Suprapubic skin (tissue), 4 donors: ENCODE results near the gene EFCAB6. TPM values are rescaled to one million over a fixed set of nuclear protein-coding genes. Genes with fewer than 3 reads are reported as not detected.

Source experiments
- DNase-seq, 2 donors: peaks; one replicate each; pipeline ENCODE4 v3.0.0-alpha.2; 2019; ENCODE audit warnings: low spot score in 2 of 2
- H3K27ac ChIP-seq: fragments of 200-600 bp; sonication (generic); one replicate; pipeline ENCODE4 v1.5.1; 2019
- H3K27me3 ChIP-seq: fragments of 200-600 bp; sonication (generic); one replicate; pipeline ENCODE4 v1.5.1; 2019
- H3K36me3 ChIP-seq: fragments of 200-600 bp; sonication (generic); one replicate; pipeline ENCODE4 v1.5.1; 2019
- H3K4me1 ChIP-seq: fragments of 200-600 bp; sonication (generic); one replicate; pipeline ENCODE4 v1.5.1; 2019
- H3K4me3 ChIP-seq: fragments of 200-600 bp; sonication (generic); one replicate; pipeline ENCODE4 v1.5.1; 2019; ENCODE audit warnings: mild to moderate bottlenecking
- H3K9me3 ChIP-seq: fragments of 200-600 bp; sonication (generic); one replicate; pipeline ENCODE4 v1.5.1; 2019
- EP300 ChIP-seq: sonication (generic); formaldehyde crosslinking; IDR thresholded peaks from one replicate; pipeline ENCODE4 v1.6.1; 2017; ENCODE audit warnings: antibody characterized with exemption
- POLR2A ChIP-seq, 2 donors: fragments of 450-650 bp; IDR thresholded peaks; one replicate each; pipeline ENCODE4 v1.6.1; 2017; ENCODE audit warnings: antibody characterized with exemption in 2 of 2, mild to moderate bottlenecking in 2 of 2, moderate library complexity in 2 of 2
- POLR2AphosphoS5 ChIP-seq, 3 donors: sonication (generic); formaldehyde crosslinking; IDR thresholded peaks; one replicate each; pipeline ENCODE4 v1.6.1; 2017; ENCODE audit warnings: antibody characterized with exemption in 3 of 3
- WGBS: methylation state at CpG from one replicate; pipeline ENCODE4 v1.1.5; 2018; 5-methylcytosine and 5-hydroxymethylcytosine counted together
- total RNA-seq, 4 donors: library from RNA; depleted of rRNA; stranded (reverse); fragments of >200 nt; gene quantifications; one replicate each; pipeline ENCODE4 v1.1.0, GENCODE V29; 2016
- TF ChIP-seq, protein P1 (sequence below), 2 donors: fragments of 200-600 bp in 1 of 2; fragments of 450-650 bp in 1 of 2; sonication (generic) in 1 of 2; IDR thresholded peaks; one replicate each; pipeline ENCODE4 v1.5.1; 2016 to 2019; ENCODE audit warnings: antibody characterized with exemption in 2 of 2, mild to moderate bottlenecking in 1 of 2, moderate library complexity in 1 of 2

EFCAB6 gene
- total RNA-seq, 4 donors from 2014 or later = 1.9 to 4.9 (median 2.9) TPM

DNA sequence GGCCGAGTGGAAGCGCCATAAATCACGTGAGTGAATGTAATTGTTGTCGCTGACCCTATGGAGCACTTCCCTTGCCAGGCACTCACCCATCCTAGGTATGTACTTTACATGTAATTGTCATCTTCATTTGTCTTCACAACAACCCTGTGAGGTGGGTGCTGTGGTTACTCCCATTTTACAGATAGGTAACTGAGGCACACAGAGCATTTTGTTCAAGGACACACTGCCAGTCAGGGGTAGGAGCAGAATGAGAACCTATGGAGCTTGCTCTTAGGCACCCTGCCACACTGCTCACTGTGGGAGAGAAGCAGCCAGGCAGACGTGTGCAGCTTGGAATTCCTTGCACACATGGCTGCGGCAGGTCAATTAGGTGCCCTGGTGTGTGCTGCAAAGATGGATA is 785 bp upstream of the EFCAB6 start:
- TF ChIP-seq, protein P1, sequence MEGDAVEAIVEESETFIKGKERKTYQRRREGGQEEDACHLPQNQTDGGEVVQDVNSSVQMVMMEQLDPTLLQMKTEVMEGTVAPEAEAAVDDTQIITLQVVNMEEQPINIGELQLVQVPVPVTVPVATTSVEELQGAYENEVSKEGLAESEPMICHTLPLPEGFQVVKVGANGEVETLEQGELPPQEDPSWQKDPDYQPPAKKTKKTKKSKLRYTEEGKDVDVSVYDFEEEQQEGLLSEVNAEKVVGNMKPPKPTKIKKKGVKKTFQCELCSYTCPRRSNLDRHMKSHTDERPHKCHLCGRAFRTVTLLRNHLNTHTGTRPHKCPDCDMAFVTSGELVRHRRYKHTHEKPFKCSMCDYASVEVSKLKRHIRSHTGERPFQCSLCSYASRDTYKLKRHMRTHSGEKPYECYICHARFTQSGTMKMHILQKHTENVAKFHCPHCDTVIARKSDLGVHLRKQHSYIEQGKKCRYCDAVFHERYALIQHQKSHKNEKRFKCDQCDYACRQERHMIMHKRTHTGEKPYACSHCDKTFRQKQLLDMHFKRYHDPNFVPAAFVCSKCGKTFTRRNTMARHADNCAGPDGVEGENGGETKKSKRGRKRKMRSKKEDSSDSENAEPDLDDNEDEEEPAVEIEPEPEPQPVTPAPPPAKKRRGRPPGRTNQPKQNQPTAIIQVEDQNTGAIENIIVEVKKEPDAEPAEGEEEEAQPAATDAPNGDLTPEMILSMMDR (IDR thresholded peaks at IDR 0.05) = no peak
- TF ChIP-seq POLR2AphosphoS5 (IDR thresholded peaks at IDR 0.05) (no peak), EP300 (no peak), POLR2A (IDR thresholded peaks at IDR 0.05) (no peak)

DNA sequence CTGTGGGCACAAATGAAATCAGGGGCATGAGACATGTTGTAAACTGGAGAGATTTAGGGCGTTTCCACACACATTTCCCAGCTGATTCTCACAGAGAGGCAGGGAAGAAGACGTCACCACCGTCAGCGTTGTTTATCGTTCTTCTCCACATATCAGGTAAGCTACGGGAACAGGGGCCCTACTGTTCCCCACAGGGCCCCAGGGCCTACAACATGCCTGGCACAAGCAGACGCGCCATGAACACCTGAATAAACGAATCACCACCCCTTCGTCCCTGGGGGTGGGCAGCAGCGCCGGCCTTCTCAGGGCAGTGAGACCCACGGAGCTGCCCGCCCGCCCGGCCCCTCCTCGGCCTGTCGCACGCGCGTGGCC is 342 bp downstream of the EFCAB6 start:
- WGBS = 3% methylated on average over 11 of the region's 21 CpGs
- no peaks in the 10 kb centered on the region for H3K27me3 ChIP-seq
- TF ChIP-seq, protein P1 (IDR thresholded peaks at IDR 0.05) = no peak
- no peak for TF ChIP-seq POLR2AphosphoS5 (IDR thresholded peaks at IDR 0.05)
- no peaks in the 10 kb centered on the region for H3K9me3 ChIP-seq
- H3K4me1 ChIP-seq = peaks cover 17% of the 10 kb centered on the region
- no peaks in the 10 kb centered on the region for H3K36me3 ChIP-seq
- peak overlapping the region; percentile 75 for H3K27ac ChIP-seq
- H3K4me3 ChIP-seq = peak overlapping the region; percentile 93
- DNase-seq = no peak

More for the DNA sequence above, 785 bp upstream of the EFCAB6 start:
- no peak for DNase-seq
- H3K27me3 ChIP-seq = no peaks in the 10 kb centered on the region
- H3K9me3 ChIP-seq = no peaks in the 10 kb centered on the region
- peak overlapping the region; percentile 93 for H3K4me3 ChIP-seq
- H3K36me3 ChIP-seq = no peaks in the 10 kb centered on the region
- H3K4me1 ChIP-seq = peaks cover 17% of the 10 kb centered on the region
- H3K27ac ChIP-seq = no peak overlapping the region
- WGBS = 30% methylated on average over 4 of the region's 6 CpGs

DNA sequence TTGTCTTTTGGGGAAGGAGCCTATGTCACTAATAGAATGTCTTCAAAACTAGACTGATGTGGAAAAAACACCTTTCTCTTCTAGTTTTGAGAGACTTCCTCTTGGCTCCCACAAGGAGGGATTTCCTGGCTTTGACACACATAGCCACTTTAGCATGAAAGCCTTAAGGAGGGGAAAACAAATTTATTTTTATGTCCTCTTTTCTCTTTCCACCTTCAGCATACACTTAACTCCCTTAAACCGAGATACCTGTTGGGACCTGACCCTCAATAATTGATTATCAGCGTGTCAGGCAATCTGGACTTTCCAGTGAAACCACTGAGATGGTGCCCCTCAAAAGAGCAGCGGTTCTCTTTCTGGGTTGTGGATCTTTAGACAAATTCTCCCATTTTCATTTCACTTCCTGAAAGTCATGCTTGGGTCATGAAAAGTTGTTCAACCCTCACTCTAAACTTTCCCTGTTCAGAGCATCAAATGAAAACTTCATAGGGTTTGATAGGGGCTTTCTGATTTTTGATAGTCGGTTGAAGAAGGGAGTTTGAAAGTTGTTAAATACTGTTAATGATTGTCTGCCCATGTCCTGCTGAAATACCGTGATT is 9.1 kb downstream of the EFCAB6 start:
- Histone ChIP-seq H3K9me3 (peaks cover 14% of the 10 kb centered on the region), H3K4me3 (no peak overlapping the region), H3K36me3 (no peaks in the 10 kb centered on the region), H3K27ac (no peak overlapping the region), H3K27me3 (no peaks in the 10 kb centered on the region), H3K4me1 (no peaks in the 10 kb centered on the region)
- no peak for TF ChIP-seq POLR2AphosphoS5 (IDR thresholded peaks at IDR 0.05)
- TF ChIP-seq EP300 = no peak
- TF ChIP-seq, protein P1 (IDR thresholded peaks at IDR 0.05) = no peak
- no peak for TF ChIP-seq POLR2A (IDR thresholded peaks at IDR 0.05)
- DNase-seq = no peak
- 81% methylated on average over 5 of the region's 5 CpGs for WGBS

DNA sequence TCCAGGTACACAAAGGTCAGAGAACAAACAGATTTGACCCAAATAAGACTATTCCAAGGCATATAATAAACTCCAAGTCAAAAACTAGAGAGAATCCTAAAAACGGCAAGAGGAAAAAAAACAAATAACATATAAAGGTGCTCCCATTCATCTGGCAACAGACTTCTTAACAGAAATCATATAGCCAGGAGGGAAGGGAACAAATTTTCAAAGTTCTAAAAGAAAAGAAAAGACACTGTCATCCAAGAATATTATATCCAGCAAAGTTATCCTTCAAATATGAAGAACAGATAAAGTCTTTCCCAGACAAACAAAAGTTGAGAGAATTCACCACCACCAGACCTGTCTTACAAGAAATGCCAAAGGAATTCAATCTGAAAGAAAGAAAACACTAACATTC is 11.1 kb downstream of the EFCAB6 start:
- H3K9me3 ChIP-seq = peaks cover 14% of the 10 kb centered on the region
- H3K27me3 ChIP-seq = no peaks in the 10 kb centered on the region
- WGBS = 90% methylated on average over 1 of the region's 1 CpG
- DNase-seq = no peak
- no peak overlapping the region for H3K4me3 ChIP-seq
- H3K27ac ChIP-seq = no peak overlapping the region
- H3K4me1 ChIP-seq = no peaks in the 10 kb centered on the region
- TF ChIP-seq EP300 = no peak
- no peak for TF ChIP-seq POLR2A (IDR thresholded peaks at IDR 0.05)
- TF ChIP-seq POLR2AphosphoS5 (IDR thresholded peaks at IDR 0.05) = no peak
- TF ChIP-seq, protein P1 (IDR thresholded peaks at IDR 0.05) = no peak
- no peaks in the 10 kb centered on the region for H3K36me3 ChIP-seq

DNA sequence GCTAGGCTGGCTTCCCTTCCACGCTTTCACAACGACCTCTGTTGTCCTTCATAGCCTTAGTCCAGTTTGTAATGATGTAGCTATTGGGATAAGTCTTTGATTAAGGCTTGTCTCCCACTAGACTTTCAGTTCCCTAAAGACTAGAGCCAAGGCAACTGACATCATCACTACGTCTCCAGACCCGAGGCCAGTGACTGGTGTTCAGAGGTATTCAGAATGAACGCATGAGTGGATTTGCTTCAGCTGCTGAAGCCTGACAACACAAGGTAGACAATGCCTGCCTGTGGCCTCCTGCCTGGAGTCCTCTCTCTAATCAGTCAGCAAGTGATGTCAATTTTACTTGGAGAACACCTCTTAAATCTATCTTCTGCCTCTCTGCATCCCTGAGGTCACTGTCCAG is 13.6 kb downstream of the EFCAB6 start:
- Histone ChIP-seq H3K4me1 (no peaks in the 10 kb centered on the region), H3K36me3 (no peaks in the 10 kb centered on the region), H3K27ac (no peak overlapping the region), H3K27me3 (no peaks in the 10 kb centered on the region), H3K4me3 (no peak overlapping the region), H3K9me3 (peaks cover 14% of the 10 kb centered on the region)
- no peak for DNase-seq
- TF ChIP-seq POLR2AphosphoS5 (IDR thresholded peaks at IDR 0.05) (no peak), EP300 (no peak), POLR2A (IDR thresholded peaks at IDR 0.05) (no peak)
- TF ChIP-seq, protein P1 (IDR thresholded peaks at IDR 0.05) = no peak
- 89% methylated on average over 5 of the region's 5 CpGs for WGBS
